ENCODE results near the gene RHBDF1. TPM values are rescaled to one million over a fixed set of nuclear protein-coding genes. Genes with fewer than 3 reads are reported as not detected.
"Not testable (repeated sequence)": the region's sequence is repeated elsewhere in the genome, so short reads cannot be mapped to it uniquely, and the experiment has no call there.

RHBDF1 gene
- total RNA-seq, 1 experiment from 2014 or later = not detected

GRCh38 chr16:42069-42457, 30.4 kb downstream of the RHBDF1 start:
- Histone ChIP-seq H3K9ac (ENCODE audit: low read length) (no peak overlapping the region), H3K9me2 (replicated peaks; ENCODE audit: insufficient read depth, low read length) (no peaks in the 10 kb centered on the region), H3K9me3 (ENCODE audit: low read length) (no peaks in the 10 kb centered on the region), H3K36me3 (ENCODE audit: insufficient read depth, low read length) (peaks cover 47% of the 10 kb centered on the region), H3K27ac (ENCODE audit: low read length) (no peak overlapping the region), H3K4me2 (ENCODE audit: low read depth, low read length, poor library complexity, severe bottlenecking) (no peak overlapping the region), H4K20me1 (ENCODE audit: insufficient read depth, low read depth, low read length) (peaks cover 28% of the 10 kb centered on the region), H3K4me3 (ENCODE audit: low read length) (no peak overlapping the region), H3K27me3 (ENCODE audit: low read length) (no peaks in the 10 kb centered on the region), H3K4me1 (ENCODE audit: low read length) (peaks cover 9% of the 10 kb centered on the region), H3K79me2 (ENCODE audit: low read length) (peaks cover 14% of the 10 kb centered on the region), H2AFZ (ENCODE audit: low read length) (no peak overlapping the region)
- DNase-seq = no peak

- Histone ChIP-seq H3K4me3 (ENCODE audit: low read length) (no peak overlapping the region), H3K9me3 (ENCODE audit: low read length) (no peaks in the 10 kb centered on the region), H3K27ac (ENCODE audit: low read length) (no peak overlapping the region), H3K79me2 (ENCODE audit: low read length) (peaks cover 12% of the 10 kb centered on the region), H4K20me1 (ENCODE audit: insufficient read depth, low read depth, low read length) (peaks cover 27% of the 10 kb centered on the region; the same call in 1 of the 2 replicates), H2AFZ (ENCODE audit: low read length) (no peak overlapping the region), H3K36me3 (ENCODE audit: insufficient read depth, low read length) (peaks cover 42% of the 10 kb centered on the region), H3K9ac (ENCODE audit: low read length) (no peak overlapping the region), H3K27me3 (ENCODE audit: low read length) (no peaks in the 10 kb centered on the region), H3K4me1 (ENCODE audit: low read length) (peaks cover 9% of the 10 kb centered on the region), H3K4me2 (ENCODE audit: low read depth, low read length, poor library complexity, severe bottlenecking) (no peak overlapping the region), H3K9me2 (replicated peaks; ENCODE audit: insufficient read depth, low read length) (no peaks in the 10 kb centered on the region)
- DNase-seq = no peak
Observed at GRCh38 chr16:41439-42068, 30.9 kb downstream of the RHBDF1 start.

GRCh38 chr16:38941-39892, 33.2 kb downstream of the RHBDF1 start:
- H3K27ac ChIP-seq (ENCODE audit: low read length) = 0 out of 2 replicates have a peak overlapping the region, but pooled peaks have one; percentile 34
- H3K4me1 ChIP-seq (ENCODE audit: low read length) = peaks cover 9% of the 10 kb centered on the region
- peaks cover 26% of the 10 kb centered on the region for H3K36me3 ChIP-seq (ENCODE audit: insufficient read depth, low read length)
- peak; percentile 67 for DNase-seq
- H3K4me2 ChIP-seq (ENCODE audit: low read depth, low read length, poor library complexity, severe bottlenecking) = no peak overlapping the region
- no peaks in the 10 kb centered on the region for H3K27me3 ChIP-seq (ENCODE audit: low read length)
- no peaks in the 10 kb centered on the region for H3K9me3 ChIP-seq (ENCODE audit: low read length)
- no peak overlapping the region for H3K4me3 ChIP-seq (ENCODE audit: low read length)
- peaks cover 3% of the 10 kb centered on the region; the same call in 1 of the 2 replicates for H3K79me2 ChIP-seq (ENCODE audit: low read length)
- no peaks in the 10 kb centered on the region for H3K9me2 ChIP-seq (replicated peaks; ENCODE audit: insufficient read depth, low read length)
- H3K9ac ChIP-seq (ENCODE audit: low read length) = 0 out of 2 replicates have a peak overlapping the region, but pooled peaks have one; percentile 12
- 0 out of 2 replicates have a peak, but pooled peaks cover 20% of the 10 kb centered on the region for H4K20me1 ChIP-seq (ENCODE audit: insufficient read depth, low read depth, low read length)
- H2AFZ ChIP-seq (ENCODE audit: low read length) = no peak overlapping the region

- H3K4me1 ChIP-seq (ENCODE audit: low read length); DNase-seq; H3K9me3 ChIP-seq (ENCODE audit: low read length); H3K27me3 ChIP-seq (ENCODE audit: low read length); H3K4me2 ChIP-seq (ENCODE audit: low read depth, low read length, poor library complexity, severe bottlenecking); H2AFZ ChIP-seq (ENCODE audit: low read length); H3K27ac ChIP-seq (ENCODE audit: low read length); H3K79me2 ChIP-seq (ENCODE audit: low read length); H3K9ac ChIP-seq (ENCODE audit: low read length); H3K4me3 ChIP-seq (ENCODE audit: low read length); H3K9me2 ChIP-seq (replicated peaks; ENCODE audit: insufficient read depth, low read length): not testable (repeated sequence)
- peaks cover 23% of the 10 kb centered on the region for H3K36me3 ChIP-seq (ENCODE audit: insufficient read depth, low read length)
- 0 out of 2 replicates have a peak, but pooled peaks cover 17% of the 10 kb centered on the region for H4K20me1 ChIP-seq (ENCODE audit: insufficient read depth, low read depth, low read length)
Observed at GRCh38 chr16:38206-38605, 34.2 kb downstream of the RHBDF1 start.

- H3K36me3 ChIP-seq (ENCODE audit: insufficient read depth, low read length) = peaks cover 18% of the 10 kb centered on the region
- no peaks in the 10 kb centered on the region for H3K9me2 ChIP-seq (replicated peaks; ENCODE audit: insufficient read depth, low read length)
- no peaks in the 10 kb centered on the region for H3K9me3 ChIP-seq (ENCODE audit: low read length)
- no peak overlapping the region for H3K4me2 ChIP-seq (ENCODE audit: low read depth, low read length, poor library complexity, severe bottlenecking)
- DNase-seq = no peak
- no peak overlapping the region for H2AFZ ChIP-seq (ENCODE audit: low read length)
- H3K27ac ChIP-seq (ENCODE audit: low read length) = no peak overlapping the region
- no peak overlapping the region for H3K9ac ChIP-seq (ENCODE audit: low read length)
- H3K4me3 ChIP-seq (ENCODE audit: low read length) = no peak overlapping the region
- 0 out of 2 replicates have a peak, but pooled peaks cover 11% of the 10 kb centered on the region for H4K20me1 ChIP-seq (ENCODE audit: insufficient read depth, low read depth, low read length)
- H3K27me3 ChIP-seq (ENCODE audit: low read length) = no peaks in the 10 kb centered on the region
- H3K4me1 ChIP-seq (ENCODE audit: low read length) = peaks cover 9% of the 10 kb centered on the region
- H3K79me2 ChIP-seq (ENCODE audit: low read length) = no peaks in the 10 kb centered on the region; the same call in 1 of the 2 replicates
Observed at GRCh38 chr16:37511-37910, 34.9 kb downstream of the RHBDF1 start.

- no peak for DNase-seq
- no peak overlapping the region for H3K4me2 ChIP-seq (ENCODE audit: low read depth, low read length, poor library complexity, severe bottlenecking)
- H2AFZ ChIP-seq (ENCODE audit: low read length) = no peak overlapping the region
- H3K4me1 ChIP-seq (ENCODE audit: low read length) = peaks cover 9% of the 10 kb centered on the region
- H3K27ac ChIP-seq (ENCODE audit: low read length) = no peak overlapping the region
- H3K9me2 ChIP-seq (replicated peaks; ENCODE audit: insufficient read depth, low read length) = no peaks in the 10 kb centered on the region
- no peaks in the 10 kb centered on the region for H3K9me3 ChIP-seq (ENCODE audit: low read length)
- no peaks in the 10 kb centered on the region for H3K79me2 ChIP-seq (ENCODE audit: low read length)
- no peak overlapping the region for H3K4me3 ChIP-seq (ENCODE audit: low read length)
- H3K9ac ChIP-seq (ENCODE audit: low read length) = no peak overlapping the region
- H4K20me1 ChIP-seq (ENCODE audit: insufficient read depth, low read depth, low read length) = 0 out of 2 replicates have a peak, but pooled peaks cover 7% of the 10 kb centered on the region
- H3K27me3 ChIP-seq (ENCODE audit: low read length) = no peaks in the 10 kb centered on the region
- peaks cover 7% of the 10 kb centered on the region for H3K36me3 ChIP-seq (ENCODE audit: insufficient read depth, low read length)
Observed at GRCh38 chr16:36336-36984, 36.0 kb downstream of the RHBDF1 start.

GRCh38 chr16:35678-36305, 36.6 kb downstream of the RHBDF1 start:
- Histone ChIP-seq H3K27ac (ENCODE audit: low read length) (no peak overlapping the region), H3K9me2 (replicated peaks; ENCODE audit: insufficient read depth, low read length) (no peaks in the 10 kb centered on the region), H3K9me3 (ENCODE audit: low read length) (no peaks in the 10 kb centered on the region), H3K36me3 (ENCODE audit: insufficient read depth, low read length) (peaks cover 3% of the 10 kb centered on the region), H3K4me3 (ENCODE audit: low read length) (no peak overlapping the region), H4K20me1 (ENCODE audit: insufficient read depth, low read depth, low read length) (0 out of 2 replicates have a peak, but pooled peaks cover 4% of the 10 kb centered on the region), H3K9ac (ENCODE audit: low read length) (no peak overlapping the region), H3K27me3 (ENCODE audit: low read length) (no peaks in the 10 kb centered on the region), H3K4me1 (ENCODE audit: low read length) (peaks cover 9% of the 10 kb centered on the region), H2AFZ (ENCODE audit: low read length) (no peak overlapping the region), H3K79me2 (ENCODE audit: low read length) (no peaks in the 10 kb centered on the region), H3K4me2 (ENCODE audit: low read depth, low read length, poor library complexity, severe bottlenecking) (no peak overlapping the region)
- no peak for DNase-seq
